GM19463 (cell line): ENCODE data around the gene CCDC192.

Experiments
- ATAC-seq: cut with Tn5 transposase; IDR thresholded peaks from one replicate; pipeline ENCODE4 v1.9.1; 2021; ENCODE audit warnings: mild to moderate bottlenecking, moderate library complexity; ENCODE audit not compliant: unreplicated experiment

The CCDC192 gene

GRCh38 chr5:127912411-127912810 lies 209.2 kb downstream of the CCDC192 start:
- no peak for ATAC-seq

- ATAC-seq, result no peak
These were observed 213.8 kb downstream of the CCDC192 start for GRCh38 chr5:127916885-127917573.

- no peak for ATAC-seq
These were observed 216.0 kb downstream of the CCDC192 start for GRCh38 chr5:127919006-127919796.

GRCh38 chr5:127919818-127920217 lies 216.6 kb downstream of the CCDC192 start:
- ATAC-seq, result no peak

GRCh38 chr5:127920936-127921335 lies 217.7 kb downstream of the CCDC192 start:
- ATAC-seq, result no peak

GRCh38 chr5:127922603-127923002 lies 219.4 kb downstream of the CCDC192 start:
- no peak for ATAC-seq

GRCh38 chr5:127923804-127924570 lies 220.8 kb downstream of the CCDC192 start:
- no peak for ATAC-seq

GRCh38 chr5:127924606-127925005 lies 221.4 kb downstream of the CCDC192 start:
- ATAC-seq, result no peak

- no peak for ATAC-seq
These were observed 222.7 kb downstream of the CCDC192 start for GRCh38 chr5:127925916-127926315.

GRCh38 chr5:127926974-127927373 lies 223.8 kb downstream of the CCDC192 start:
- no peak for ATAC-seq

- no peak for ATAC-seq
These were observed 224.9 kb downstream of the CCDC192 start for GRCh38 chr5:127928053-127928452.

- ATAC-seq, result no peak
These were observed 227.1 kb downstream of the CCDC192 start for GRCh38 chr5:127930311-127930710.

GRCh38 chr5:127931396-127931795 lies 228.2 kb downstream of the CCDC192 start:
- no peak for ATAC-seq

- ATAC-seq, result no peak
These were observed 230.2 kb downstream of the CCDC192 start for GRCh38 chr5:127933348-127933747.

- ATAC-seq, result no peak
These were observed 231.6 kb downstream of the CCDC192 start for GRCh38 chr5:127934791-127935256.

GRCh38 chr5:127935398-127935797 lies 232.2 kb downstream of the CCDC192 start:
- ATAC-seq, result no peak

- ATAC-seq, result no peak
These were observed 233.3 kb downstream of the CCDC192 start for GRCh38 chr5:127936439-127936972.

GRCh38 chr5:127938746-127939145 lies 235.6 kb downstream of the CCDC192 start:
- no peak for ATAC-seq

GRCh38 chr5:127940854-127941253 lies 237.7 kb downstream of the CCDC192 start:
- no peak for ATAC-seq

GRCh38 chr5:127941646-127942045 lies 238.5 kb downstream of the CCDC192 start:
- no peak for ATAC-seq
